ENCODE measurements around the gene HOXB5.

The HOXB5 gene

DNA sequence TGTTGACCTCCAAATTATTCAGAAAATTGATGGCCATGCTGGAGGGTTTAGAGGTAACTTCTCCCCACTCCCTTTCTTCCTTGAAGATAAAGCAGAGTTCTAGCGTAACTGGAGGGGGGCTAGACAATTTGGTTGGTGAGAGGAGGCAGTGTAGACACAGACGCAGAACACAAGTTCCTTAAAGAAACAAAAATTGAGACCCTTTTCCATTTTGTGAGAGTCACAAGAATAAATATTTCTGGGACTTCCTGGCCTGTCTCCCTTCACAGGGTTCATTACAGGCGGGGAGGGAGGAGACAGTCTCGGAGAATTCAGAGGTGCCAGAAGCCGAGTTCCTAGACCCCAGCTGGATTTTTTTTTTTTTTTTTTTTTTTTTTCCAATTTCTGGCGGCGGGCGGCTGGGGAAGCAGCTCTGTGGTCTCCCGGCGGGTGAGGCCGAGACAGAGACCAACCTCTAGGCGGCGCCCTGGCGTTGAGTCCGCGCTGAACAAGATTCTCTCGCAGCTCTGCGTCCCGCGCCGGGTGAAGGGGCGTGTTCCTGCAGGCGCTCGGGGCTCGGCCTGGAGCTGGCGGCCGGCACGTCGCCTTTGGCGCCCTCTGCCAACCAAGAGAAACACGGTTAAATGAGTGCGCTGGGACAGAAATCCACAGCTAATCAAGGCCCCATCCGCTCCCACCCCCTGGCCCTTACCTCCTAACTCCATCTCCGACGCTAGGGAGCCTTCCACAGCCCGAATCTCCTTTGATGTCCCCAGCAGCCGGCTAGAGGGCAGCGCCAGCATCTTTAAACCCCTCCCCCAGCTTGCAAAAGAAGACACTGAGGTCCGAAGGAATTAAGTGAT is 42.8 kb upstream of the HOXB5 start:
- no peak overlapping the region for H3K27ac ChIP-seq (ENCODE audit: low read length)
- peaks cover 7% of the 10 kb centered on the region for H3K4me1 ChIP-seq (ENCODE audit: control insufficient read depth, insufficient read depth, low read length)
- H3K36me3 ChIP-seq (ENCODE audit: control insufficient read depth in 2 of 2, insufficient read depth in 2 of 2, low read length in 2 of 2), result no peaks in the 10 kb centered on the region
- H3K9me3 ChIP-seq (ENCODE audit: control insufficient read depth in 2 of 2, low read length in 2 of 2), result no peaks in the 10 kb centered on the region
- H3K9ac ChIP-seq (ENCODE audit: low read length in 2 of 2), result no peak overlapping the region
- peaks cover 90 to 92% of the 10 kb centered on the region in 2 donors for H3K27me3 ChIP-seq (ENCODE audit: control insufficient read depth in 1 of 2, insufficient read depth in 2 of 2, low read length in 2 of 2)
- no peak overlapping the region for H3K4me3 ChIP-seq (ENCODE audit: low read length in 2 of 2)

GRCh38 chr17:48634493-48635208 is 41.1 kb upstream of the HOXB5 start:
- H3K27me3 ChIP-seq (ENCODE audit: control insufficient read depth in 1 of 2, insufficient read depth in 2 of 2, low read length in 2 of 2), result peaks cover 91 to 95% of the 10 kb centered on the region in 2 donors
- no peak overlapping the region for H3K9ac ChIP-seq (ENCODE audit: low read length in 2 of 2)
- H3K4me1 ChIP-seq (ENCODE audit: control insufficient read depth, insufficient read depth, low read length), result peaks cover 7% of the 10 kb centered on the region
- H3K27ac ChIP-seq (ENCODE audit: low read length), result no peak overlapping the region
- no peak overlapping the region for H3K4me3 ChIP-seq (ENCODE audit: low read length in 2 of 2)
- no peaks in the 10 kb centered on the region for H3K36me3 ChIP-seq (ENCODE audit: control insufficient read depth in 2 of 2, insufficient read depth in 2 of 2, low read length in 2 of 2)
- H3K9me3 ChIP-seq (ENCODE audit: control insufficient read depth in 2 of 2, low read length in 2 of 2), result no peaks in the 10 kb centered on the region

DNA sequence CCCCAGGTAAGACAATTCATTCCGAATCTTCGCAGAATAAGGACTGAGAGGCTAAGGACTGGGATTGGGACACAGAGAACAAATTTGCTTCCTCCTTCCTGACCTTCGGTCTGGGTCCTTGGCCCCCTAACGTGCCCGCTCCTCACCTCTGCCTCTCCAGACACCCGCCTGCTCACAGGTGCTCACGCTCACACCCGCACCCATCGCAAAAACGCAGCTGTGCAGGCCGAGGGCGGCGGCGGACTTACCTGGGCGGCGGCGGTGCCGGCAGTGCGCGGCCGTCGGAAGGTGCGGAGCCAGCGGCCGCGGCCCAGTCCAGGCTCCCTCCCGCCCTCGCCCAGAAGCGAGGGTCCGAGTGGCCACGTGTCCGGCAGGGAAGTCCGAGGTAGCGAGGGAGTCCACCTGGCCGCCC is 39.7 kb upstream of the HOXB5 start:
- Histone ChIP-seq H3K27ac (ENCODE audit: low read length) (no peak overlapping the region), H3K27me3 (ENCODE audit: control insufficient read depth in 1 of 2, insufficient read depth in 2 of 2, low read length in 2 of 2) (peaks cover 92 to 100% of the 10 kb centered on the region in 2 donors), H3K9ac (ENCODE audit: low read length in 2 of 2) (no peak overlapping the region), H3K9me3 (ENCODE audit: control insufficient read depth in 2 of 2, low read length in 2 of 2) (no peaks in the 10 kb centered on the region), H3K4me1 (ENCODE audit: control insufficient read depth, insufficient read depth, low read length) (peaks cover 7% of the 10 kb centered on the region), H3K36me3 (ENCODE audit: control insufficient read depth in 2 of 2, insufficient read depth in 2 of 2, low read length in 2 of 2) (no peaks in the 10 kb centered on the region), H3K4me3 (ENCODE audit: low read length in 2 of 2) (no peak overlapping the region)

GRCh38 chr17:48632579-48633265 is 39.1 kb upstream of the HOXB5 start:
- Histone ChIP-seq H3K9ac (ENCODE audit: low read length in 2 of 2) (no peak overlapping the region), H3K9me3 (ENCODE audit: control insufficient read depth in 2 of 2, low read length in 2 of 2) (no peaks in the 10 kb centered on the region), H3K4me3 (ENCODE audit: low read length in 2 of 2) (no peak overlapping the region), H3K4me1 (ENCODE audit: control insufficient read depth, insufficient read depth, low read length) (peaks cover 7% of the 10 kb centered on the region), H3K27me3 (ENCODE audit: control insufficient read depth in 1 of 2, insufficient read depth in 2 of 2, low read length in 2 of 2) (peaks cover 94 to 100% of the 10 kb centered on the region in 2 donors), H3K36me3 (ENCODE audit: control insufficient read depth in 2 of 2, insufficient read depth in 2 of 2, low read length in 2 of 2) (no peaks in the 10 kb centered on the region), H3K27ac (ENCODE audit: low read length) (no peak overlapping the region)

DNA sequence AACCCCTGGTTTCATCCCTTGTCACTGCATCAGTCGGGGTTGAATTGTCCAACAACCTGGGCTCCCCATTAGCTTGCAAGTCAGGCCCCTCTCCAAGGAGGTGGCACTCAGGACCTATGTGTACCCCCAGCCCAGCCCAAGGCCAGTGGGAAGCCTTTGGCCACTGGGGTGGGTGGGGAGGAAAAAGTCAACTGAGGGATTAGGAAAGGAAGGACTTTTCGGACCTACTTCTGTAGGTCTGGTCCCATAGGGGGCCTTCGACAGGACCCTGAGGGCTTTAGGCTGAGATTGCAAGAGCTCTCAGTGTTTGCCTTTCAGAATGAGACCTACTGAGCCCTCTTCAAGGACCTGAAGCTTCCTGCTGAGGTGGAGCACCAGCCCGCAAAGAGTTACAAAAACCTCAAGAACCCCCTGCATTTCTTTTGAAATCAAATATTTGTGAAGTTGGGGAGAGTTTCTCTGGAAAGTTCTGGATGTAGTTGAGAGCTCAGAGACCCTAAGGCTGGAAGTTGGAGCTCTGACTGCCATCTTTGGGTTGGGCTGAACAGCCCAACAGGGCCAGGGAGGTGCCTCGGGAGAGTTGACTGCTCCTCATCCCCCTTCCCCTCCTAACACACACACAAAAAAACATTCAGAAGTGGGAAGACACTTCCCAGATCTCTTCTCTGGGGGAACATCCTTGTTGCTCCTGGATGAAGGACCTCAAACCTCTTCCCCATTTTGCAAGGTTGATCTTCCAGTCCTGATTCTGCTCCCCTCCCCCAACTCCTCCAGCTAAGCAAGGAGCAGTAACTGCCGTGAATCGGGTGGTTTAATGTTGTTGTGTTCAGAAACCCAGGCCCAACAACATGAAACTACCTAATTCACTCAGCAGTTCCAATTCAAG is 38.4 kb upstream of the HOXB5 start:
- Histone ChIP-seq H3K4me3 (ENCODE audit: low read length in 2 of 2) (no peak overlapping the region), H3K27me3 (ENCODE audit: control insufficient read depth in 1 of 2, insufficient read depth in 2 of 2, low read length in 2 of 2) (peaks cover 94 to 100% of the 10 kb centered on the region in 2 donors), H3K9ac (ENCODE audit: low read length in 2 of 2) (no peak overlapping the region), H3K36me3 (ENCODE audit: control insufficient read depth in 2 of 2, insufficient read depth in 2 of 2, low read length in 2 of 2) (no peaks in the 10 kb centered on the region), H3K9me3 (ENCODE audit: control insufficient read depth in 2 of 2, low read length in 2 of 2) (no peaks in the 10 kb centered on the region), H3K4me1 (ENCODE audit: control insufficient read depth, insufficient read depth, low read length) (peaks cover 7% of the 10 kb centered on the region), H3K27ac (ENCODE audit: low read length) (no peak overlapping the region)

DNA sequence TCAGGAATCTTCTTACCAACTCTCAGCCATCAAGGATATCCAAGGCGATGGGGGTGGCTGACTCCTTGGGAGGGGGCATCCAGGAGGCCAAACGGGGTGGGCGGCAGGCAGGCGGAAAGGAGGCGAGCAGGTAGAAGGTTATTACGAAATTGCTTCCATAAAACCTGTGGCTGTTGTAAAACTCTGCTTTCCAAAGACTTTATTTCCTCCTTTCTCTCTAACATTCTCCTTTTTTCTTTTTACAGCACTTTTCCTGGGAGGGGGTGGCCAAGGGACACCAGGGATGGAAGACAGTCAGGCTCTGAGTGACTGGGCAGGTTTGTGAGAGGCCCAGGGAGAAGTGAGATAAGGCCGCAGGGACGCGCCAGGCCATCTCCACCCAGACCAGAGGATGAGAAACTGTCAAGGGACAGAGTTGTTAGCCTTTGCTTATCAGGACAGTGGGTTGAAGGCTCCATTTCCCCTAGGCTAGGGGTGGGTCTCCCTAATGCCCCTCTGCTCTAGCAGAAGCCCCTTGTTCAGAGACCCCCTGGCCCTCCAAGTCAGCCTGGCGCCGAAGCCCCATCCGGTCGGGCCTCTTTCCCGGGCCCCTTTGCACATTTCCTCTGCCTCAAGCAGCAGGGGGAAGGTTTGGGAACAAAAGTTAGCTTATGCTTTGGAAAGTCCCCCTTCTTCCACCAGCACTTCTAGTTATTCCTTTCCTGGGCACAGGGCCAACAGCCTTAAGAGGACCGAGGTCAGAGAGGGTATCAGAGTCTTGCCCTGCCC is 37.5 kb upstream of the HOXB5 start:
- Histone ChIP-seq H3K27me3 (ENCODE audit: control insufficient read depth in 1 of 2, insufficient read depth in 2 of 2, low read length in 2 of 2) (peaks cover 90 to 98% of the 10 kb centered on the region in 2 donors), H3K9ac (ENCODE audit: low read length in 2 of 2) (no peak overlapping the region), H3K4me3 (ENCODE audit: low read length in 2 of 2) (no peak overlapping the region), H3K9me3 (ENCODE audit: control insufficient read depth in 2 of 2, low read length in 2 of 2) (no peaks in the 10 kb centered on the region), H3K27ac (ENCODE audit: low read length) (no peak overlapping the region), H3K36me3 (ENCODE audit: control insufficient read depth in 2 of 2, insufficient read depth in 2 of 2, low read length in 2 of 2) (no peaks in the 10 kb centered on the region), H3K4me1 (ENCODE audit: control insufficient read depth, insufficient read depth, low read length) (peaks cover 13% of the 10 kb centered on the region)

GRCh38 chr17:48630009-48630924 is 36.7 kb upstream of the HOXB5 start:
- peaks cover 21% of the 10 kb centered on the region for H3K4me1 ChIP-seq (ENCODE audit: control insufficient read depth, insufficient read depth, low read length)
- H3K27me3 ChIP-seq (ENCODE audit: control insufficient read depth in 1 of 2, insufficient read depth in 2 of 2, low read length in 2 of 2), result peaks cover 88 to 98% of the 10 kb centered on the region in 2 donors
- H3K27ac ChIP-seq (ENCODE audit: low read length), result no peak overlapping the region
- no peaks in the 10 kb centered on the region for H3K9me3 ChIP-seq (ENCODE audit: control insufficient read depth in 2 of 2, low read length in 2 of 2)
- H3K36me3 ChIP-seq (ENCODE audit: control insufficient read depth in 2 of 2, insufficient read depth in 2 of 2, low read length in 2 of 2), result no peaks in the 10 kb centered on the region
- no peak overlapping the region for H3K4me3 ChIP-seq (ENCODE audit: low read length in 2 of 2)
- no peak overlapping the region for H3K9ac ChIP-seq (ENCODE audit: low read length in 2 of 2)

DNA sequence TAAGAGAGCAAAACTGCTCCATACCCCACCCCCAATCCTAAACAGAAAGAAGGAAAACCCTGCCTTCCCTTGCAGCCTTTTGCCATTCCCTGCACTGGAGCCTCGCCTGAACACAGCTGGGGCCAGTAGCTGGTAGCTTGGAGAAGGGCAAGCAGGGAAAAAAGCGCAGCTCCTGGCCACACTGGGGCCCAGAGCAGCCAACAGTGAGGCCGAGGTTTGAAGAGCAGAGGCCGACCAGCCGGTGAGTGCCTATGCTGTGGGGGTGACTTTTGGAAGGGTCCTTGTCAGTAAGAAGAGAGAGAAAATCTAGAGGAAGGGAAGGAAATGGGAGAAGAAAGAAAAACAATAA is 35.8 kb upstream of the HOXB5 start:
- H3K27me3 ChIP-seq (ENCODE audit: control insufficient read depth in 1 of 2, insufficient read depth in 2 of 2, low read length in 2 of 2), result peaks cover 87 to 98% of the 10 kb centered on the region in 2 donors
- no peak overlapping the region for H3K4me3 ChIP-seq (ENCODE audit: low read length in 2 of 2)
- no peaks in the 10 kb centered on the region for H3K9me3 ChIP-seq (ENCODE audit: control insufficient read depth in 2 of 2, low read length in 2 of 2)
- H3K4me1 ChIP-seq (ENCODE audit: control insufficient read depth, insufficient read depth, low read length), result peaks cover 26% of the 10 kb centered on the region
- no peak overlapping the region for H3K27ac ChIP-seq (ENCODE audit: low read length)
- H3K36me3 ChIP-seq (ENCODE audit: control insufficient read depth in 2 of 2, insufficient read depth in 2 of 2, low read length in 2 of 2), result no peaks in the 10 kb centered on the region
- no peak overlapping the region for H3K9ac ChIP-seq (ENCODE audit: low read length in 2 of 2)

Data from stomach smooth muscle (tissue), 2 donors.